HL-60/S4 treated with phorbol 12-myristate 13-acetate at 8.2 ng/mL for 4 days and 3 days (cell line): ENCODE data around the gene VENTX.

ENCODE experiments used
- in situ Hi-C: fragments of 300-500 bp; cut with MboI; formaldehyde crosslinking; loops from 2 replicates; pipeline ENCODE4 v1.15.0; 2022; ENCODE audit warnings: low sequenced_read_pairs

The VENTX gene

DNA sequence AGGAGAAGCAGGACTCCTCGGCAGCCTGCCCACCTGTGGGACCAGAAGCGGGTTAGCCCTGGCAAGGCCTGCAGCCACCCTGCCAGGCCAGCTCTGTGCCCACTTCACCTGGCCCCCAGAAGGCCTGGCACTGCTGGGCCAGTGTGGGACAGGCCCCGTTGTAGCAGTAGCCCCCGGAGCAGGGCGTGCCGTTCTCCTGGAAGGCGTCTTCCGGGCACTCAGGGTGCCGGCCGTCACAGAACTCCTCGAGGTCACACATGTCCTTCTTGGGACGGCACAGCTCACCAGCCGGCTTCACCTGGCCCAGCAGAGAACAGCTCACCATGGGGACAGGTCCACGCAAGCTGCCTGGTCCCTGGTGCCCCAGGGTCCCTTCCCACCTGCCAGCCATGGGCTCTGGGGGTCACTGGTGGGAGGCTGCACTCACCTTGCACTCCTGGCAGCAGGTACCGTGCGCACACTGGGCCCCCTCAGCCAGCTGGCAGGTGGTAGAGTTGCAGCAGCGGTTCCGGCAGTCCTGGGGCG lies 33.2 kb downstream of the VENTX start:
- in situ Hi-C loops = no loop called here

DNA sequence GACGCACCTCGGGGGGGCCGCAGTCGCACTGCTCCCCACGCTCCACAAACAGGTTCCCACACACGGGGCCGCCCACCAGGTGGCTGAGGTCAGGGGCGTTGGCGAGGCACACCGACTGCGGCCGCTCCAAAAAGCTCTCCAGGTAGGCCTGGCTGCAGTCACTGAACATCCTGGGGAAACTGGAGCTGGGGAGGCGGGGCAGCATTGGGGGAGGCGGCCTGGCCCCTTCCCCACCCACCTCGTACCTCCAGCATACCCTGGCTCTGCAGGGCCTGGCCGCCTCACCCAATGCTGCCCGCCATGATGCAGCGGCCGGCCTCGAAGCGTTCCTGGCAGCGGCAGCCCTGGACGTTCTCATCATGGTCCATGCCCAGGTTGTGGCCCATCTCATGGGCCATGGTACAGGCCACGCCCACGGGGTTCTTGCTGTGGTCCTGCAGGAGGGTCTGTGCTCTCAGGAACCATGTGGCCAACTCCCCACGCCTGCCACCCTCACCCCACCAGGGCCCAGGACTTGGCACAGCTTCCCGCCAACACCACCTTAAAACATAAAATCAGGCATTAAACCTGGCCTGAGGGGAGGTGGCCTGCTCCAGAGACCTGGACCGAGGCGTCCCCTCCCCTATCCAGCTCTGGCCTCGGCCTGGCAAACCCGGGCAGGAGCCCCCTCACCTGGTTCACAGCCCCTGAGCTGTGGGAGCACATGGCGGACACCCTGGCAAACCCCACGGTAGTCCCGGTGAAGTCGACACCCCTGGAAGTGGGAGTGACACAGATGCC lies 34.1 kb downstream of the VENTX start:
- in situ Hi-C loops = no loop called here

DNA sequence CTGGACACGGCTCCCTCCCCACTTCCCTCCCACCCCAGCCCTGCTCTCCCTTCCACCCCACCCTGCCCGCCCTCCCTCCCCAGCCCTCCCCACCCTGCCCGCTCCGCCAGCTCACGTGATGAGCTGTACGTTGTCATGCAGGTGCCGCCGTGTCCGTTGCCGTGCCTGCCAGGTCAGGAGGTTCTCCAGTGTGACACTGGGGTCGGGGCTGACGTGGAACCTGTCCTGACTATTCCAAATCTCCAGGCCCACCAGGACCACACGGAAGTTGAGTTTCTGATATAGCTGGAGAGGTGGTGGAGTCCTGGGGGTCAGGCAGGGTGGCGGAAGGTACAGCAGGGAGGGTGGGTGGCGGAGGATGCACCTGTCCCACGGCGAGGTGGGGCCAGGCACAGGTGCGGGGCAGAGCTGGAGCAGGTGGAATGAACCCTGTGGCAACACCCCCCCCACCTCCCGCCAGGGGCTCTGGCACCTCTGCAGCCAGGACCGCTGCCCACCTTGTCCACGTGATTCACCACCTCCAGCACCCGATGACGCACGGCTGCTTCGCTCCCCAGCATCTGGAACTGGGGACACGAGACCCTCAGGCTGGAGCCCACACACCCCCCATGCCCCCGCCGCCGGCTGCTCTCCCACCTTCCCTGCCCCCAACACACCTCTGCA lies 34.8 kb downstream of the VENTX start:
- in situ Hi-C loops = no loop called here

DNA sequence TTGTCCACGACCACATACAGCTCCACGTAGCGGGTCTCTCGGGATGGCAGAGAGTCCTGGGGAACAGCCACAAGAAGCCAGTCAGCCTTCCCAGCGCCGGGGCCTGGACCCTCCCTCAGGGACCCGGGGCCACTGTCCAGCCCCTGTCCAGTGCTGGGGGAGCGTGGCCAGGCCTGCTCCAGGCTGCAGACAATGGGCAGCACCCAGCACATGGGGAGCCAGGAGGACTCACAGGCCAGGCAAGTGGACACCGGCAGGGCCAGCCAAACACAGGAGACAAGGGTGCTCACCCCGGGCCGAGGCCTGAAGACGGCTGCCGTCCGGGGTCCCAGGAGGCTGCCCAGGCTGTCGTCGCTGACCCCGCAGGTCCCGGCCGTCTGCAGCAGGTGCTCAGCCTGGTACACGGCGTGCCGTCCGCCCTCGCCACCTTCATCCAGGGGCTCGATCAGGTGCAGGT lies 35.3 kb downstream of the VENTX start:
- in situ Hi-C loops = no loop called here

DNA sequence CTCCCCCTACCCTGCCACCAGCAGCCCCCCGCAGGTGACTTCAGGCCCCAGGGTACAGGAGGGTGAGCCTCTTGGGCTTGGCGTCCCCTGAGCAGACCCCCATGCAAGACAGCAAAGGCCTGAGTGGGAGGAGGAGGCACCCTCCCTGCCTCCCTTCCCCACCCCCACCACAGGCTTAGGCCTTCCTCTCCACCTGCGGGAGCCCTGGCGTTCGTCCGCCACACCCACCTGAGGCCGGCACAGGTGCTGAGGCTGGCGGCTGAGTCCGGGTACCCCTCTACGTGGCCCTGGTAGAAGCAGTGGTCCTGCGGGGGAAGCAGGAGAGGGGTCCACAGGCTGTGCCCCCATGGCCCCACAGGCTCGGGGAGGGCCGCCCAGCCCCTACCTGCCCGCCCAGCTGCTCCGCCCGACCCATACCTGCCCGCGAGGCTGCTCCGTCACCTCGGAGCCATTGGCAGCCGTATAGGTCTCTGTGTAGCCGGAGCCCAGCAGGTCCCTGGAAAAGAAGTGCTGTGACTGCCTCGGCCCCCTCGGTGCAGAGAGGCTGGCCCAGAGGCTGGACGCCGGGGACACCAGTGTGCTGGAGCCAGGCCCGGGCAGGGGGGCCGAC lies 36.0 kb downstream of the VENTX start:
- in situ Hi-C loops = no loop called here

DNA sequence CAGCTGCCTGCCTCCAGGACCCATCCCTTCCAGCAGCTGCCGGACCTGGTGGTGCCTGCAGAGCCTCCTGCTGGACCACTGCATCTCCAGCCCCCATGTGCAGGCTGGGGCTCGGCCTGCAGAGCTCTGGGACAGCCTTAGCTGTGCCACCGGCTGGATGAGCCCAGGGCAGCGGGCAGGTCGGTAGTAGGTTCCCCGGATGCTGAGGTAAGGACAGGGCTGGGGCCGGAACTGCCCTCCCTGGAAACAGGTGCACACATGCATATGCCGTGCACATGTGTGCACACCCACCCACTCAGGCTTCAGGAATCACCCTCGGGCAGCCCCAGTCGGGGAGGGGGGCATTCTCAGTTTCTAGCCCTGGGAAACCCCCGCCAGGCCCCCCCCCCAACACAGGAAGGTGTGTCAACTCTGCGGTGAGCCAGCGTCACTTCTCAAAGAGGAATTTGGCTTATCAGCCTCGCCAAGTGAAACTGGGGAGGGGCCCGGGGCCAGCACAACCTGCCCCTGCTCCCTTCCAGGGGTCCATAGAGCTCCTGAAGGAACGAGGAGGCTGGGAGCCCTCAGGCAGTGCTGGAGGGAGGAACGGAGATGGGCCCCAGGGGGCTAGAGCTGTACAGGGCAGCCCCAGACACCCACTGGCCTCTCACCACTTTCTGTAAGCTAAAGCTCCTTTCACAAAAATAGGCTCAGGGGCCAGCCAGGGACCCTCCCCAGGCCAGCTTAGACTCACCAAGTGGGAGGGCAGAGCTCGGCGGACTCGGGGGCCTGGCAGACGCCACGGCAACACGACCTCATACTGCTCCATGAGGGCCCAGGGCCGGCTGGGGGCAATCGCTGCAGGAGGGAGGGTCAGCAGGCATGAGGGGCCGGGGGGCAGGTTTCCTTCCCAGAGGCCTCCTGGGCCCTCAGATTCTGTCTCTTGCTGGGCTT lies 37.4 kb downstream of the VENTX start:
- in situ Hi-C loops = no loop called here

DNA sequence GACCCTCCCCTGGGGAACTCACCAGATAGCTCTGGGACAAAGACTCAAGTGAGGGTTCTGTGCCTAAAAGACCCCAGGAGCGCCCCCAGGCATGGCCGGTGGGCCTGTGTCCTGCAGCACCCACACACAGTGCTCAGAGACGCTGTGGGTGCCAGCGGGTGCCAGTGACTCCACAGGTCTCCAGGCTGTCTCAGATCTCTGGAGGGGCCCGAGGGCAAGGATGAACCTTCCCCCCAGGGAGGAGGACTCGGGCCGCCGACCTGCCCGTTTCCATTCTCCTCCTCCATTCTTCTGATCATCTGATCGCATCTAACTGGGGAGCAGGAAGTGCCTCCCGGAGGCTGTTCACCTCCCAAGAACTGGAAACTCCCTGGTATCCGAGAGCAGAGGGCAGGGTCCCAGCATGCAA lies 38.0 kb downstream of the VENTX start:
- in situ Hi-C loops = no loop called here

DNA sequence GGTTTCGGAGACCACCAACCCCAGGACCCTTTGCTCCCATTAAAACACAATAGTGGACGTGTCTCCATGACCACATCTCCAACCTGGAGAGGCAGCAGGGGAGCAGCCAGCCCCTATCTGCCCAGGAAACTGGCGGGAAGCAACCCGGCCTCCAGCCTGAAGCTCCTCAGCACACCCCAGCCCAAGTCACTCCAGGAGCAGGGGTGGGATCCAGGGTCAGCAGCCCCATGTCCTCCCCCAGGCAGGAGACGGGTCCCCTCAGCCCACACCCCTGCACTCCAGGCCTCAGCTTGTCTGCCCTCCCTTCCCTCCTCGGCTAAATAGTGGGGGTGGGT lies 38.4 kb downstream of the VENTX start:
- in situ Hi-C loops = no loop called here

DNA sequence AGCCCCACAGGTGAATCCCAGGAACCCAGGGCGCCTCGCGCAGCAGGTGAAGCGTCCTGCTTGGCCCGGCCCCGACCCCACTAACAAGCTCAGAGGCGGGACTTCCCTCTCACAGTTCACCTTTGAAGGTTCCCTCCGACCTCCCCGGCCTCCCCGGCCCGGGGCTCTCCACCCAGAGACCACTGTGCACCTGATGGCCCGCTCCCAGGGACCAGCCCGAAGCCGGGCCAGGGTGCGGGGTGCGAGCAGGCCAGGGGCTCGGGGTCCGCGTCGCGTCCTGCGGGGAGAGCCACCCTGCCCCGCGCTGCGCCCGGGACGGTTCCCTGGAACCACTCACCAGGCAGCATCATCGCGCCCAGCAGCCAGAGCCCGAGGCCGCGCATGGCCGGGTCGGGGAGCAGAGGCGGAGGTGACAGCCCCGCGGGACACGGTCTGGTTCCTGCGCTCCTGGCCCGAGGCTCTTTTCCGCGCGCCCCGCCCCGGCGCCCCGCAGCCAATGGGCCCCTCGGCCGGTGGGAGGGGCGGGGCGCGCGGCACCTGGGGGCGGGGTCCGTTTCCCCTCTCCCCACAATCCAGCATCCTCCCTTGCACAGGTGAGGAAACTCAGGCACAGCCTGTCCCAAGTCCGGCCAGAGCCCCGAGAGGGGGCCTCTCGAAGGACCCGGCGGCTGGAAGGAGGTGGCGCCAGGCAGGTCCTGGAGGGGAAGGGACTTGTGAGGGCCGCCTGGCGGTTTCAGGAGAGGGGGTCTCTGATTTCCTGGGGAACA lies 39.0 kb downstream of the VENTX start, which contains the start of gene ADAM8:
TSS of gene ADAM8 (minus strand) at position 434 of the 767 bp plus-strand sequence. CDS start at position 383, 51 bp downstream.
- in situ Hi-C loops = no loop called here

DNA sequence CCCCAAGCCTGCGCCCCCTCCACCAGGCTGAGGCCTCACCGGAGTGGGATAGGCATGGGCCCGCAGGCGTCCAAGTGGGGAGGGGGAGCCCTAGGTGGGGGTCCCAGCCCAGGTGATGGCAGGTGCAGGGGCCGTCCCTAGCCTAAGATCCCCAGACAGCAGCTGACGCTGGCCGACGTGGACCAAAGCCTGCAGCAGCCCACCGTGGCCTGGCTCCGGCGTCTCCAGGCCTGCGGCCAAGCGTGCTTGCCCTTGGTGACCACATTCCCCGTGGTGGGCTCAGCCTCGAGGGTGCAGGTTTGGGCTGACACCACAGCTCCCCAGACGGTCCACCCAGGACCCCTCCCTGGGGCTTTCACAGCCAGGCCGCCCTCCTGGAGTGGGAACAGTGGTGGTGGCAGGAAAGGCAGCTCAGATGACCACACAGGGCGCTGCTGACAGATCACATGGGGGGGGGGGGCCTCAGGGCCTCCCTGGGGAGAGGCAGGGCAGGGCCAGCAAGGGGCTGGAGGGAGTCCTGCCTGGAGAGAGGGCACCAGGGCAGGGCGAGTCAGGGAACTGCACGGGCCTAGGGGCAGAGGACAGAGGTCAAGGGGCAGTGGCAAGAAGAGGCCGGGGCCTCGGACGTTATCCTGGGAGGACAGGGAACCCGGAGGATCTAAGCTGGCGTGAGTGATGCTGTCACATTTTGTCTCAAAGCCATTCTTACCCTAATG lies 39.8 kb downstream of the VENTX start:
- in situ Hi-C loops = no loop called here

DNA sequence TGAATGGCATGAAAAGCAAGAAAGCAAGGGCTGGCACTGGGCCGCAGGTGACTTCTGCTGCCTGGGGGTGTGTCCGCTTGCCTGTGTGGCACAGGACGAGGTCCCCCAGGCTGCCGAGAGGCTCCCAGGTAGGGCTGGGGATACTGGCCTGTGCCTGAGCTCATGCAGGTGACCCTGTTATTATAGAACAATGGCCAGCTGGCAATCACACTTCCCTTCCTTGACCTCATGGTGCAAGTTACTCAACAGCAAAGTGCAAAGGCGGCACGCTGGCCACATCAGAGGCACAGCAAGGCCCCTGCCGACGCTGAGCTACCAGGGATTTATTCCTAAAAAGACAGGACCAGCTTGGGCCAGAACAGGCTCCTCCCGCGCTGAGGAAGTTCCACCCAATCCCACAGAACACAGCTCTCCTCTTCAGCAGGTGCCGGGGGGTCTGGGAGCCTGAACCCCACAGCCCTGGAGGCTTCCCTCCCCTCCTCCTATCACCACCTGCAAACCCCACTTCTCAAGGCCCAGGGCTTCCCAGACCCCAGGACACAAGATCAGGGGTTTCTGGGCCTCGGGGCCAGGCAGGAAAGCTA lies 40.4 kb downstream of the VENTX start:
- in situ Hi-C loops = no loop called here

DNA sequence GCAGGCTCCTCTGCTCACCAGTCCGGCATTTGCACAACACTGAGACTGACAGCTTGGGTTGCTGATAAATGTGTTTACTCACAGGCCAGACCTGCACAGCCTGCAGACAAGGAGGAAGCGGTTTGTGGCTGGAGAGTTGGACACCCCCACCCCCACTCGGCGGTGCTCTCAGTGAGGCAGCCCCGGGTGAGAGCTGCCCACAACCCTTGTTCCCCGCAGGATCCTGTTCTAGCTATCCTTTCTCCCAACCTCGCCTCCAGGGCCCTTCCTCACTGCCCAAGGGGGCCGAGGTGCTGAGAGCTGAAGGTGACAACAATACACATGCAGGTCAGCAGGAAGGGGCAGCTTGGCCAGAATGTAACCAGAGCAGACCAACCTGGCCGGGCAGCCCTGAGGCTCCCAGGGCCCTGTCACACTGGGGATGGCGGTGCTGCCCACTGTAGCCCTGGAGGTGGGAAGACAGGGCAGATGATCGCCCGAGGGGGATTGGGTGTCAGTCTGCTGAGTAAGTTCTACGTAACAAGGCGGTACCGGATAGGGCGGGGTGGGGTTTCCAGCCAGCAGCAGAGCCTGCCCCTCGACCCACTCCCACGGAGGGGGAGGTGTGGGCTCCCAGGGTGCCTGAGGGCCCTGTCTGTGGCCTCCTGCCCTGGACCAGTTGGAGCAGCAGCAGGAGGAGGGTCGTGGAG lies 41.1 kb downstream of the VENTX start:
- in situ Hi-C loops = no loop called here

DNA sequence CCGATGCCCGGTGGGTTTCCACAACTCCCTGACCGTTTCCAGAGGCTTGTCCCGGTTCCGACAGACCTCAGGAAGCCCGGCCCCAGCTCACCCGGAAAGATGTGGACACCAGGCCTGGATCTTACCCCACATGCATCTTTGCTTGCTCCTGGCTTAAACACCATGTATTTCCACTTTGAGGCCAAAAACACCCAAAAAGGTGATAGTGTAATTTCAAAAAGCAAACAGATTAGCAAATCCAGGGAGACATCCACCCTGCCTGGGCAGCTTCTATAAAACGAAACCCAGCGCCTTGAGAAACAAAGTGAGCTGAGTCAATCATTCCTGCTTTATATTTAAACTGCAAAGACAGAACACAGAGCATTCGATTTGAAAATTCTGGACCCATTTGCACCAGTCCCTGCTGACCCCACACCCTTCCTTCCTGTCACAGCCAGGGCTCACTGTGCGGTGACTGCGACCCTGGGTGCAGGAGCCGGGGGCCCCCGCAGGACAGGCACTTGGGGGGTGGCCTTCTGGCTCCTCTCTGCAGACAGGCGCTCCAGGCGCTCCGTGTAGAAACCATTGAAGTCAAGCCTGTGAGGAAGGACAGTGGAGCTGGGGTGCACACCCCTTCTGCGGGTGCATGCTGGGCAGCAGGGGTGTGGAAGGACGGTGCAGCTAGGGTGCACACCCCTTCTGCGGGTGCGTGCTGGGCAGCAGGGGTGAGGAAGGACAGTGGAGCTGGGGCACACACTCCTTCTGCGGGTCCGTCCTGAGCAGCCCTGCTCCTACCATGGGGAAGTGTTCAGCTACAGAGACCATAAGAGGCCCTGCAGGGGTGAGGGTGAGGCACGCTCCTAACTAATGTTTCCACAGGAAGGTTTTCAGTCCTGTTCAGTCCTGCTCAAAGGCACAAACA lies 41.9 kb downstream of the VENTX start:
- in situ Hi-C loops = no loop called here

DNA sequence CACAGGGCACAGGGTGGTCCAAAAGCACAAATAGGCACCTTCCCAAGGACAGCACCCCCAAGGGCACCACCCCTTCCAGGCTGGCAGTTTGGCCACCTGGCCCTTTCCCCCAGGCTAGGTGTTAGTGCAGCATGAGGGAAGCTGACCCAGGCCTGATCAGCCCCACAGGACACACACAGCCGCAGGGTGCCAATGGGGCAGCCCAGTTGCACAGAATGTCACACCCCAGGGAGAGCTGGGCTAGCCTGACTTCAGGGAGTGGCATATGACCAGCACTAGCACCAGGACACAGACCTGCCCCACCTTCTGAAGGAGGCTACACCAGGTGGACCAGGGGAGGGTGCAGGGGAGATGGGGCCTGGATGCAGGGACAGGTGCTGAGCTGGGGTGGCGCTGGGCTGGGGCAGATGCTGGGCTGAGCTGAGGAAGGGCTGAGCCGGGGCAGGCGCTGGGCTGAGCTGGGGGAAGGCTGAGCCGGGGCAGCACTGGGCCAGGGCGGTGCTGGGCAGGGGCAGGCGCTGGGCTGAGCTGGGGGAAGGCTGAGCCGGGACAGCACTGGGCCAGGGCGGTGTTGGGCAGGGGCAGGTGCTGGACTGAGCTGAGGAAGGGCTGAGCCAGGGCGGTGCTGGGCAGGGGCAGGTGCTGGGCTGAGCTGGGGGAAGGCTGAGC lies 42.9 kb downstream of the VENTX start:
- in situ Hi-C loops = no loop called here

DNA sequence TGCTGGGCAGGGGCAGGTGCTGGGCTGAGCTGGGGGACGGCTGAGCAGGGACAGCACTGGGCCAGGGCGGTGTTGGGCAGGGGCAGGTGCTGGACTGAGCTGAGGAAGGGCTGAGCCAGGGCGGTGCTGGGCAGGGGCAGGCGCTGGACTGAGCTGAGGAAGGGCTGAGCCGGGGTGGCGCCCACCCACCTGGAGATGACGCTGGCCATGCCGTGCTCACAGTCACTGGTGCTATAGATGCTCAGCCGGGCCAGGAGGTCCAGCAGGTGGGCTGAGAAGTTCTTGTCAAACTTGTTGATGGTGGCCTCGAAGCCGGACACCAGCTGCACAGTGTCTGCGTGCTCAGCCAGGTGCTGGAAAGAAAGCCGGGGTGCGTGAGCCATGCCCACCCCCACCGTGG lies 43.4 kb downstream of the VENTX start:
- in situ Hi-C loops = no loop called here

DNA sequence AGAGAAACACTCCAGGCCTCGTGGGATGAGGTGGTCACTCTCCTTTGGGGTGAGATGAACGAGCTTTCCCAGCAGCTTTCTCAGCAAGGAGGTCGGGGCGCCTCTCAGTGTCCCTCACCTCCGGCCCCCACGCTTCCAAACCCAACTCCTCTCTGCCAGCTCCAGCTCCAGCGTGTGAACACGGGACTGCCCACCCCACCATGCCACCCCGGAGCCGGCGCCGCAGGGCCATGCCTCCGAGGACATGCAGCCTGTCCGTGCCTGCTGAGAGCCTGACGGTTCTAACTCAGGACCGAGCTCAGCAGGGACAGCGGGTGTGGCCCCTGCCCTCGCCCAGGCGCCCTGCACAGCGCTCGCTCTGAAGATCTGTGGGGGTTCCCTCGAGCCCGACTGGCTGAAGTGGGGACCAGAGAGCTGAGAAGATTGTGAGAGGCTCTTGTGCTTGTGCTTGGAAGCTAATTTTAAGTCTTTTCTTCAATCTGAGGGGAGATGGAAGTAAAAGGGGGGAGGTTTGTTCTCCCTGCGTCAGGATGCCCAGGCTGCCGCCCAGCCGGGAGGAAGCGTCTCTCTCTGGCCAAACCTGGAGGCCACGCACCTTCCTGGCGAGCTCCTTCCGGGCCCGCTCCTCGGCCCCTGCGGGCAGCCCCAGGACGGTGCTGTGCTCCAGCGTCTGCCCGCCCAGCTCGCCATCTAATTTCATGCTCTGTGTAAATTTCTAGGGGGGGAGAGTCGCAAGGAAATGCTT lies 44.1 kb downstream of the VENTX start:
- in situ Hi-C loops = no loop called here
